HepG2 (cell line): ENCODE measurements around the gene IST1. TPM values are rescaled to one million over a fixed set of nuclear protein-coding genes. Genes with fewer than 3 reads are reported as not detected.

Experiments
- CREBL2 ChIP-seq: sonication (generic); formaldehyde crosslinking; IDR thresholded peaks from 2 replicates; pipeline ENCODE4 v1.8.1; 2023; ENCODE audit warnings: missing genetic modification reagents, mild to moderate bottlenecking, borderline replicate concordance
- CTCF ChIP-seq: sonication (generic); formaldehyde crosslinking; IDR thresholded peaks from 2 replicates; pipeline ENCODE4 v1.5.0; 2020; ENCODE audit warnings: mild to moderate bottlenecking, missing genetic modification reagents, moderate library complexity
- KAT2B ChIP-seq: fragments of 150-350 bp; IDR thresholded peaks from 2 replicates; pipeline ENCODE4 v1.6.1; 2014; ENCODE audit warnings: low read depth, low read length, borderline replicate concordance
- KLF13 ChIP-seq: sonication (generic); formaldehyde crosslinking; IDR thresholded peaks from 2 replicates; pipeline ENCODE4 v1.4.0; 2020; ENCODE audit warnings: mild to moderate bottlenecking, missing genetic modification reagents
- MNT ChIP-seq: fragments of 450-650 bp; IDR thresholded peaks from 2 replicates; pipeline ENCODE4 v1.6.1; 2016
- REL ChIP-seq: sonication (generic); formaldehyde crosslinking; conservative IDR thresholded peaks from 2 replicates; pipeline ENCODE4 v1.8.0; 2022; ENCODE audit warnings: mild to moderate bottlenecking, missing genetic modification reagents, moderate library complexity
- REPIN1 ChIP-seq: sonication (generic); formaldehyde crosslinking; IDR thresholded peaks from 2 replicates; pipeline ENCODE4 v1.8.0; 2022; ENCODE audit warnings: missing genetic modification reagents, low read depth, mild to moderate bottlenecking, borderline replicate concordance
- SRY ChIP-seq: sonication (generic); formaldehyde crosslinking; IDR thresholded peaks from 2 replicates; pipeline ENCODE4 v1.8.0; 2022; ENCODE audit warnings: mild to moderate bottlenecking, missing genetic modification reagents
- TCF12 ChIP-seq, 2 experiments: fragments of 450-650 bp in 1 of 2; sonication (generic) in 1 of 2; formaldehyde crosslinking in 1 of 2; IDR thresholded peaks; 2 replicates each; pipeline versions ENCODE4 v1.6.1 to v1.8.0; 2017 to 2022; ENCODE audit warnings: antibody characterized with exemption in 1 of 2, mild to moderate bottlenecking in 1 of 2, missing genetic modification reagents in 1 of 2, moderate library complexity in 1 of 2
- ZFX ChIP-seq: sonication (generic); formaldehyde crosslinking; IDR thresholded peaks from 2 replicates; pipeline ENCODE4 v1.4.0; 2020; ENCODE audit warnings: mild to moderate bottlenecking, low read depth, missing genetic modification reagents, moderate library complexity
- ZNF18 ChIP-seq: sonication (generic); formaldehyde crosslinking; IDR thresholded peaks from 2 replicates; pipeline ENCODE4 v1.8.0; 2022; ENCODE audit warnings: mild to moderate bottlenecking, missing genetic modification reagents; ENCODE audit not compliant: insufficient replicate concordance
- ZNF276 ChIP-seq: sonication (generic); formaldehyde crosslinking; IDR thresholded peaks from 2 replicates; pipeline ENCODE4 v1.4.0; 2020; ENCODE audit warnings: mild to moderate bottlenecking, low read depth, missing genetic modification reagents
- ZNF280B ChIP-seq: sonication (generic); formaldehyde crosslinking; IDR thresholded peaks from 2 replicates; pipeline ENCODE4 v1.5.0; 2020; ENCODE audit warnings: missing genetic modification reagents, mild to moderate bottlenecking, borderline replicate concordance
- ZNF770 ChIP-seq: sonication (generic); formaldehyde crosslinking; IDR thresholded peaks from 2 replicates; pipeline ENCODE4 v1.5.0; 2020; ENCODE audit warnings: mild to moderate bottlenecking, missing genetic modification reagents
- ZNF878 ChIP-seq: sonication (generic); formaldehyde crosslinking; IDR thresholded peaks from 2 replicates; pipeline ENCODE4 v1.8.1; 2023; ENCODE audit warnings: mild to moderate bottlenecking, missing genetic modification reagents, moderate library complexity
- ZSCAN20 ChIP-seq: sonication (generic); formaldehyde crosslinking; IDR thresholded peaks from 2 replicates; pipeline ENCODE4 v1.4.0; 2020; ENCODE audit warnings: missing genetic modification reagents, mild to moderate bottlenecking, borderline replicate concordance
- polyA plus RNA-seq, 8 experiments: library from polyadenylated mRNA; depleted of rRNA in 3 of 8; stranded (reverse) in 7 of 8; unstranded in 1 of 8; fragments of >200 nt; fragmentation: Illumina TruSeq in 4 of 8; extraction: Trizol in 4 of 8; gene quantifications; 2 replicates each; pipeline versions ENCODE4 v1.2.1 to v1.2.3, GENCODE V29; 2011 to 2016; ENCODE audit warnings: low read depth in 4 of 8, missing spikeins in 1 of 8, mixed read lengths in 1 of 8; ENCODE audit not compliant: insufficient read depth in 1 of 8
- total RNA-seq, 5 experiments: library from RNA; depleted of rRNA; stranded (reverse); fragments of >200 nt; fragmentation: Illumina TruSeq; extraction: Trizol; gene quantifications; 2 replicates each; pipeline ENCODE4 v1.2.3, GENCODE V29; 2016; ENCODE audit warnings: low read depth in 1 of 5

IST1 gene
- total and polyA plus RNA-seq, 2 of the 13 experiments (the other 11 are each of a cell fraction or from before 2014, with no cell fraction given) = 346 to 415 TPM

GRCh38 chr16:71895679-71896365 lies 491 bp downstream of the IST1 start (continued):
- TF ChIP-seq REL (CRISPR knock-in tag) (0 out of 2 replicates have a peak, but pooled peaks have one; percentile 19), SRY (CRISPR knock-in tag) (no peak), KLF13 (peak; percentile 84), ZNF878 (CRISPR knock-in tag) (no peak), ZNF276 (CRISPR knock-in tag) (0 out of 2 replicates have a peak, but pooled peaks have one; percentile 34), ZFX (CRISPR knock-in tag) (peak; percentile 87; the same call in 1 of the 2 replicates), TCF12 (IDR thresholded peaks at IDR 0.05) (no peak), TCF12 (CRISPR knock-in tag; IDR thresholded peaks at IDR 0.05) (no peak), CREBL2 (no peak), KAT2B (no peak), REPIN1 (CRISPR knock-in tag) (no peak), CTCF (CRISPR knock-in tag) (no peak), ZNF18 (CRISPR knock-in tag) (no peak), MNT (no peak), ZSCAN20 (CRISPR knock-in tag) (no peak), ZNF280B (no peak), ZNF770 (CRISPR knock-in tag) (peak; percentile 5; the same call in 1 of the 2 replicates)
